ENCODE data around the gene TRIM2. TPM values are rescaled to one million over a fixed set of nuclear protein-coding genes. Genes with fewer than 3 reads are reported as not detected.

Gene TRIM2
- total and polyA plus RNA-seq, 2 of the 8 experiments (the other 6 are each of a cell fraction or from before 2014, with no cell fraction given), result 34.0 to 59.8 TPM

GRCh38 chr4:153189016-153189801, 15.0 kb upstream of the TRIM2 start:
- no peak overlapping the region for H3K4me3 ChIP-seq (ENCODE audit: extremely low read depth in 1 of 4, insufficient read depth in 2 of 4, low read depth in 3 of 4, low read length in 4 of 4)
- no peaks in the 10 kb centered on the region for H4K20me1 ChIP-seq (replicated peaks in 1 of 2; ENCODE audit: control insufficient read depth in 1 of 2, insufficient read depth in 2 of 2, low read length in 2 of 2)
- no peak overlapping the region for H2BK15ac ChIP-seq (ENCODE audit: low read length)
- no peak overlapping the region for H2BK120ac ChIP-seq (replicated peaks; ENCODE audit: low read depth, low read length)
- no peak overlapping the region for H4K8ac ChIP-seq (ENCODE audit: extremely low read depth, insufficient read depth, low read length)
- H3K9me3 ChIP-seq (ENCODE audit: insufficient read depth in 2 of 2, low read depth in 1 of 2, low read length in 1 of 2), result no peaks in the 10 kb centered on the region
- H3K79me1 ChIP-seq (ENCODE audit: low read depth, low read length), result no peaks in the 10 kb centered on the region
- TF ChIP-seq TCF12 (IDR thresholded peaks at IDR 0.05; ENCODE audit: low read depth, low read length) (no peak), RAD21 (IDR thresholded peaks at IDR 0.05 in 1 of 2, conservative IDR thresholded peaks at IDR 0.05 in 1 of 2; ENCODE audit: low read depth in 2 of 2, low read length in 2 of 2) (no peak), CBX5 (IDR thresholded peaks at IDR 0.05; ENCODE audit: low read depth, low read length) (no peak), E2F6 (IDR thresholded peaks at IDR 0.05) (no peak), ZNF274 (IDR thresholded peaks at IDR 0.05; ENCODE audit: borderline replicate concordance, extremely low read depth, low read length) (no peak), HDAC2 (IDR thresholded peaks at IDR 0.05; ENCODE audit: borderline replicate concordance in 1 of 2, low read depth in 2 of 2, low read length in 2 of 2) (no peak), POU5F1 (IDR thresholded peaks at IDR 0.05; ENCODE audit: low read depth, low read length) (no peak), MAFK (IDR thresholded peaks at IDR 0.05; ENCODE audit: low read depth, low read length) (no peak)
- H3K79me2 ChIP-seq (ENCODE audit: control insufficient read depth in 1 of 2, insufficient read depth in 2 of 2, low read length in 2 of 2), result no peaks in the 10 kb centered on the region
- H3K9ac ChIP-seq (replicated peaks in 1 of 4; ENCODE audit: extremely low read depth in 1 of 4, low read depth in 3 of 4, low read length in 3 of 4), result no peak overlapping the region
- 91% methylated on average over 11 of the region's 11 CpGs; no CpG with 5 or more reads in 1 of the 2 experiments for WGBS, 2 experiments (ENCODE audit: extremely low coverage in 1 of 2, insufficient coverage in 1 of 2, insufficient read length in 1 of 2, insufficient replicate concordance in 2 of 2, low coverage in 1 of 2, low lambda C conversion rate in 2 of 2, missing lambda C conversion rate in 1 of 2)
- H3K4ac ChIP-seq (replicated peaks; ENCODE audit: insufficient read length, low read depth, low read length), result no peak overlapping the region
- H3K4me2 ChIP-seq (ENCODE audit: insufficient read depth in 1 of 2, low read depth in 2 of 2, low read length in 2 of 2), result no peak overlapping the region
- no peak overlapping the region for H2AK5ac ChIP-seq (ENCODE audit: low read depth, low read length)
- H4K5ac ChIP-seq (ENCODE audit: insufficient read length, low read depth, low read length), result no peak overlapping the region
- H2BK5ac ChIP-seq (ENCODE audit: low read depth, low read length), result peak overlapping the region; percentile 75; the same call in 1 of the 2 replicates
- no peak overlapping the region for H2BK20ac ChIP-seq (ENCODE audit: low read length)
- POLR2A ChIA-PET (ENCODE audit: partially characterized antibody), result no interaction called here
- H4K91ac ChIP-seq (replicated peaks; ENCODE audit: insufficient read length, low read length), result no peak overlapping the region
- CTCF ChIA-PET (ENCODE audit: partially characterized antibody), result interaction anchor here (0.6 kb wide), 1 partner anchor 46 kb away, joined by 5 read pairs; no protein-coding TSS in a partner anchor
- no peaks in the 10 kb centered on the region; the same call in 1 of the 2 replicates for H3K23me2 ChIP-seq (ENCODE audit: low read depth, low read length)
- H3K4me1 ChIP-seq (replicated peaks in 1 of 4; ENCODE audit: control insufficient read depth in 3 of 4, insufficient read depth in 4 of 4, low read length in 3 of 4), result peaks cover 0 to 7% (median 5%) of the 10 kb centered on the region in 4 experiments; a peak in 4 of 7 replicates
- H3K27me3 ChIP-seq (replicated peaks in 1 of 4; ENCODE audit: control insufficient read depth in 3 of 4, extremely low read depth in 1 of 4, insufficient read depth in 3 of 4, low read length in 3 of 4), result no peaks in the 10 kb centered on the region; a peak in 1 of 7 replicates
- no peaks in the 10 kb centered on the region for H3K36me3 ChIP-seq (ENCODE audit: control insufficient read depth in 2 of 4, insufficient read depth in 4 of 4, low read length in 3 of 4)
- DNase-seq (ENCODE audit: low read depth in 1 of 2, low spot score in 2 of 2) (no peak), FAIRE-seq (no peak)
- no peak overlapping the region; the same call in 1 of the 2 replicates for H2BK12ac ChIP-seq (ENCODE audit: low read depth, low read length)
- no peak overlapping the region for H3K23ac ChIP-seq (ENCODE audit: insufficient read length)
- no peak overlapping the region for H3K14ac ChIP-seq (ENCODE audit: insufficient read length)
- no peak overlapping the region for H3K18ac ChIP-seq (ENCODE audit: extremely low read depth, low read length)
- no peak overlapping the region for H3K56ac ChIP-seq (replicated peaks; ENCODE audit: insufficient read length, low read depth, low read length)
- H2AFZ ChIP-seq (ENCODE audit: low read length), result no peak overlapping the region
- no peak overlapping the region for H3K27ac ChIP-seq (ENCODE audit: low read depth, low read length)
